GM04503 (cell line): ENCODE results near the gene RAB8B.

Source experiments
- DNase-seq: peaks from one replicate; pipeline ENCODE4 v3.0.0-alpha.2; 2012; ENCODE audit warnings: low read depth

The RAB8B gene

DNA sequence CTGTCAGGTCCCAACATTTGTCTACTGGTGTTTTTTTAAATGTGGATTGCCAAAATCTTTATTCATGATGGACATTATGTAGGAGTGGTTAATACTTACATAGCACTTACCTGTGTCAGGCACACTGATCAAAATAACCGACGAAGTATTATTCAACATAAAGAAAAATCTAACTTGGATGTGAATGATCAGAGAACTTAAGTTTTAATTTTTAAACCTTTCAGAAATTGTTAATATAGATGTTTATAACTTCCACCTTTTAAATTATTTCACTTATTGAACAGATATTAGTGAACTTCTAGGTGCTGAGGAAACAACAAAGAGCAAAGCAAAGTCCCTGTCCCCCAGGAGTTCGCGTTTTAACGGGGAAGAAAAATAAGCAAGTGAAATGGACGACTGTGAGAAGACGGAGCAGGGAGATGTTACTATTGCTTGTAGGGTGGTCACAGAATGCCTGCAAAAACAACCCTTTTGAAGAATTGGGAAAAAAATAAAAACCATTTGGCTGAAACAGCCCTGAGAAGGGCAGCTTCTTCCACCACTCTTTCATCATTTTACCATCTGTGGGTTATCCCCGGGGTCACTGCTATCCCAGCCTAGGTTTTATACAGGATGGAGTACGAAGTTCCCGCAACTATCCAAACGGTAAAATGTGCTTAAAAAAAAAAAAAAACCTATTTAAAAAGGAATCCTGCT, 87.1 kb downstream of the RAB8B start:
- DNase-seq = no peak

DNA sequence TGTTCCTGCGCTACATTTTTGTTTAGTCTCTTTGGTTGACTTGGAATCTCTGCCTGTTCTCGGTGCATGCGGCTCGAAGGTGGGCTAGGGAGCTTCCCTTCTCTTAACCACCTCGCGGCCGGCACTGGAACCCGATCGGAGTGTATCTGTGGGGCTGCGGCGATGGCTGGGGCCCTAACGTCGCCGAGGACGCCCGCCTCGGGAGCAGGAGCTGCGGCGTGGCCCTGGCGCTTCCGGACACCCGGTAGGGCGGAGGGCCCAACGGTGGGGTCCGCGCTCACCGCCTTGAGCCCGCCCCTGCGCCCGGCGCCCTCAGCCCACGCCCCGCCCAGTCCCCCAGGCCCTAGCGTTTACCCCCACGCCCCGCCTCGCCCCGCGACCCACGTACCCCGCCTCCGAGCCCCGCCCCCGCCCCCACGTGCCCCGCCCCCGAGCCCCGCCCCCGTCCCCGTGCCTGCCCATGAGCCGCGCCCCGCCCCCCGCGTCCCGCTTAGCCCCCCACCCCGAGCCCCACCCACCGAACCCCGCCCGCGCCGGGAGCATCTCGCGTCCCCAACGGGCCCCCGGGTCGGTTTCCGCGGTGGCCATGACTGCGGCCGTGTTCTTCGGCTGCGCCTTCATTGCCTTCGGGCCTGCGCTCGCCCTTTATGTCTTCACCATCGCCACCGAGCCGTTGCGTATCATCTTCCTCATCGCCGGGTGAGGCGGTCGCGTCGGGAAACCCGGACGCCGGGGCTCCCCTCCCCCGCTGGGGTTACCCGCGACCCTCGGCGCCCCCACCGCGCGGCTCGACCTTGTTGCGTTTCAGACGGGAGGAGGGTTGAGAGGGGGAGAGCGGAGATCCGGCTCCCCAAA, 87.9 kb downstream of the RAB8B start, which contains the start of gene APH1B:
APH1B (plus strand) TSS at position 568 of the 855 bp plus-strand sequence; CDS start at position 587, 19 bp downstream.
- DNase-seq = no peak

DNA sequence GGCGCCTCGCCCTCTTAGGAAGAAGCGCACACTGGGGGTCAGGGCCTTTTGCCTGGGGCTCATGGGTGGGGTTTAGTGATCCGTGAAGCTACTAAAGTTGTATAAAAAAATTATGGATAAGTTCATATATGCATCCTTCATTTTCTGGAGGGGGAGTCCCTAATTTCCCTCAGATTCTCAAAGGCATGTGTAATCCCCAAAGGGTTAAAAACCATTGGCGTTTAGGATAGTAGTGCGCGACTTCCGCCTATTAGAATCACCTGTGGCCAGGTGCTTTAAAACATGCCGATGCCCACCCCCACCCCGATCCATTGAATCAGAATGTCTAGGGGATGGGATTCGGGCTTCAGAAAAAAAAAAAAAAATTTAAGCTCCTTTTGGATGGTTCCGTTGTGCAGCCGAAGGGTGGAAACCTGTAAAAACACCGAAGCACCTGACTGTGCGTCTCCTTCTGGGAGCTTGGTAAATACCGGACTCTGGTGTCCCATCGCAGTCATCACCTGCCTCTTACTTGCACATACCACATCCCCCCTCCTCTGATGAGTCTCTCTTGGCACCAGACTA, 88.6 kb downstream of the RAB8B start:
- no peak for DNase-seq

DNA sequence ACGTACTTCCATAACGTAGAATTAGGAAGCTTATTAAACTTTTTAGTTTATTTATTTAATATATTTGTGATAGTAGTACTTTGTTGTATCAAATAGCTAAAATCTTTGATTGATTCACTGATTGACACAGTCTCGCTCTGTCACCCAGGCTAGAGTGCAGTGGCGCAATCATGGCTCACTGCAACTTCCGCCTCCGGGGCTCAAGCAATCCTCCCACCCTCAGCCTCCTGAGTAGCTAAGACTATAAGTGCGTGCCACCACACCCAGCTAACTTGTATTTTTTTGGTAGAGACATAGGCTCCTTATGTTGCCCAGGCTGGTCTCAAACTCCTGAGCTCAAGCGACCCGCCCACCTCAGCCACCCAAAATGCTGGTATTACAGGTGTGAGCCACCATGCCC, 93.7 kb downstream of the RAB8B start:
- DNase-seq = no peak

DNA sequence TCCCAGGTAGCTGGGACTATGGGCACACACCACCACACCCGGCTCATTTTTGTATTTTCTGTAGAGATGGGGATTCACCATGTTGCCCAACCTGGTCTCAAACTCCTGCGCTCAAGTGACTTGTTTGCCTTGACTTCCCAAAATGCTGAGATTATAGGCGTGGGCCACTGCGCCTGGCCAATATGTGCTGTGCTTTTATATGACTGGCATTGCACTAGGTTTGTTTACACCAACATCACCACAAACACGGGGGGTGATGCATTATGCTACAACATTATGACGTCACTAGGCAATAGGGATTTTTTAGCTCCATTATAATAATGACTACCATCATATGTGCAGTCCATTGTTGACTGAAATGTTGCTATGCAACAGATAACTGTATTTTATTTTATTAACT, 94.9 kb downstream of the RAB8B start:
- DNase-seq = no peak

DNA sequence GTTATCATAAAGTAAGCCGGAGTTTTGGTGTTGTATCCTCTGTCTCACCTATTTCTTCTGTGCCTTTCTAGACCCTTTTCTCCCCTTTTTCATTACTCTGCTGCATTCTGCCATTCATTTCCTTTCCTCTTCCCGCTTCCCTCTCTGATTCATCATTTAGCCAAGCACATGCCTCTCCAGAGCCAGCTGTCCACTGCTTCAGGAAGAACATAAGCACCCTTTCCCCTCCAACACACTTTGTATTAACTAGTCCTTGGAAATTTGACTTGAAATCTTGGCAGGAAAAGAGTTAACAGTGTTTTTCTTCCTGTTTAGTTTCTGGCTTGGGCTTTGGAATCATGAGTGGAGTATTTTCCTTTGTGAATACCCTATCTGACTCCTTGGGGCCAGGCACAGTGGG, 97.7 kb downstream of the RAB8B start:
- no peak for DNase-seq

DNA sequence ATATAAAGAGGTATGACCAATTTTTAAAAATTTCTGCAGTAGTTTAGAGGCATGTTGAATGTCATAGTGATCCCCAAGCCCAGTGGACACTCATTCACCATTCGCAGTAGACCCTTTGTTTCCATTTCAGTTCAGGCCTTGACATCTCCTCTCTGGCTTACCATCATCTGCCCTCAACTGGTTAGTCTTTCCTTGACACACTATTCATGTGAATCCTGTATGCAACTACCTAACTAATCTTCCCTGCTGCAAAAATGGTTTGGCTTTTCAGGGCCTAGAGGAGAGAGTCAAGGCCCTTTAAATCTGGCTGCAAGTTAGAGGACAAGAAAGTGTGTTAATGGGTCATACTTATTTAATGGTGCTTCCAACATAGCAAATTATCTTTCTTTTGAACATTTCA, 98.9 kb downstream of the RAB8B start:
- no peak for DNase-seq

DNA sequence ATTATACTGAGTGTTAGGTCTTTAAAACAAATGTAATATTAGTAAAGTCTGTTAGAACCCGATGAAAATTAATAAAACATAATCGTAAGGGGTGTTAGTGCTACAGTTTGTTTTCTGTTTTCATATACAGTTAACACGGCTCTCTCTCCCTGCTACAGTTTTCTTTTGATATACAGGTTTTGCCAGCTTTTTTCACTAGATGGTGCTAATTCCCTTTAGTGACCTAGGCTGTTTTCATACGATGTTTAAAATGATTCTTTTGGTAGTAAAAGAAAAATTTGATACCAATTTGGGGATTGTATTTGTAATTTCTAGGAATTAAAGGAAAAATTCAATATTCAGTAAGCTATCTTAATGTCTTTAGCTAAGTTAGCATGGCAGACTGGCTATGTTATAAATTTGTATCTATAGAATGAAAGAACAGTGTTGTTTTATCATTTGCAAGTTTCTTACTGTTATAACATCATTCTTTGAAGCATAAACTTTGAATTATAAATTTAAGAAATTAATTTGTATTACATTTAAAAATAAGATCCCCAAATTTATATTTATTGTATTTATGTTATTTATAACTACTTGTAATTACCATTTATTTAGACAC, 99.5 kb downstream of the RAB8B start:
- no peak for DNase-seq

DNA sequence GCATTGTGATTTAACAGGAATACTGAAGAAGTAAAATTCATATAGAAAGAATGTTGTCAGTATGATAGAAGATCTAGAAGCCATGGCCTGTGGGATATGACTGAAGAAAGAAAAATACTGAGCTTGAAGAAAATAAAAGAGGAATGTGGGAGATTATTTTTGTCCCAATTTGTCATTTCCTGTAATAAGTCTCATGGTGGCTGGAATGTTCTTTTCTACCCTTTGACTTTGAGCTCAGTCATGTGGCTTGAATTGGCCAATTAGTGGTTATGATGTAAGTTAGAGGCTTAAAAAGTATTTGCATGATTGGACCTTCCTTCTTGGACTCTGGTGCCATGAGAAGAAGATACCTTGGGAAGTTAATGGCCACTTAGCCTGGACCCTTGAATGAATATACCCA, 102.1 kb downstream of the RAB8B start:
- DNase-seq = peak; percentile 87

DNA sequence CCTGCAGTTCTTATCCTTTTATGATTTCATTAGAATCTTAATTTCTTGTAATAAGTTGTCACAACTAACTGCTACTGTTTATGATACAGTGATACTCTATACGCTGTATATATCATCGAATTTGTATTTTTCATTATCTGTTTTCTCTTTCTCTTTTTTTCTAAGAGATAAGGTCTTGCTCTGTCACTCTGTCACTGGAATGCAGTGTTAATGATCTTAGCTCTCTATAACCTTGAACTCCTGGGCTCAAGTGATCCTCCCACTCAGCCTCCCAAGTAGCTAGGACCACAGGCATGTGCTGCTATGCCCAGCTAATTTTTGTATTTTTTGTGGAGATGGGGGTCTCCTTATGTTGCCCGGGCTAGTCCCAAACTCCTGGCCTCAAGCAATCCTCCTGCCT, 102.8 kb downstream of the RAB8B start:
- no peak for DNase-seq

DNA sequence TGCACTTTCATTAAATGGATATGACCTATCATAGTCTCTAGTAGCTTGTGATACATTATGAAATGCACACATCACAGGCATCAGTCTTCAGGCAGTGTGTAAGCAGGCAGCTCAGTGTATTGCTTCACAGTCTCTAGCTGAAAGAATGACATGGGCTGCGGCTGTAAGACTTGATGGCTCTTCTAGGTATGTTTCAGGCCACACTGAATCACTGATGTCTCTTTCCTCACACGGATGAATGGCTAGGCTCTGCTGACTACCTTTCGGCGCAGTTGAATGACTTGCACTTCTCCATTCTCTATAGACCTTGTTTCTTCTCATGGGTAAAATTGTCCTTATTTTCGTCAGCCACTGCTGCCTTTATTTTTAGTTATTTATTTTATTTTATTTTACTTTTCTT, 103.4 kb downstream of the RAB8B start:
- DNase-seq = peak; percentile 41

DNA sequence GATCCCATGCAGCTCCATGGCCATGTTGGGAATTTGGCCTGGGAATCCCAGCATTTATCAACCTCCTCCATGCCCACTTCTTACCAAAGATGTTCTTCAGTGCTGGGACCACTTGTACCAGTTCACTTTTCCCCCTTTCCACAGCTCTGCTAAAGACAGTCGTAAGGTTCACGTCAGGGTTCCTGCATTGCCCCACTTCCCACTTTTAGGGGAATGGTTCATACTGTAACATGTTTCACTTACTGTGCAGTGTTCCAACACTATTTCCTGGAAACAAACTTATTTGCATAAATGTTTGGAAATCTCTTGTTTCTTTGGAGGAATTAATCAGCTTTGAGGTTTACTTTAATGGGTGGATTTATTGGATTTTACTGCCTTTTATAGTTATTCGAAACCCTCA, 105.0 kb downstream of the RAB8B start:
- no peak for DNase-seq

DNA sequence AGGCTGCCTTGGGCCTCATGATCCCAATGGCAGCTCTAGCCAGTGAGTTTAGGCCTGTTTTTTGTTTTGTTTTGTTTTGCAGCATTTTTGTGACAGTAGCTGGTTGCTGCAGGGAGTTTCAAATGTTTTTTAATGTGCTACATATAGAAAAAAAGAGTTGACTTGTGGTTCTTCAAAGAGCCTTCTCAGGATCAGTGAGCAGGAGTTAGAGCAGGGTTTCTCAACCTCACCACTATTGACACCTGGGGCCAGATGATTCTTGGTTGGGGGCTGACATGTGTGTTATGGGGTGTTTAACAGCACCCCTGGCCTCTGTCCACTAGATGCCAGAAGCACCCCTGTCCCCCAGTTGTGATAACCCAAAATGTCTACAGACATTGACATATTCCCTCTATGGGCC, 105.9 kb downstream of the RAB8B start:
- no peak for DNase-seq

DNA sequence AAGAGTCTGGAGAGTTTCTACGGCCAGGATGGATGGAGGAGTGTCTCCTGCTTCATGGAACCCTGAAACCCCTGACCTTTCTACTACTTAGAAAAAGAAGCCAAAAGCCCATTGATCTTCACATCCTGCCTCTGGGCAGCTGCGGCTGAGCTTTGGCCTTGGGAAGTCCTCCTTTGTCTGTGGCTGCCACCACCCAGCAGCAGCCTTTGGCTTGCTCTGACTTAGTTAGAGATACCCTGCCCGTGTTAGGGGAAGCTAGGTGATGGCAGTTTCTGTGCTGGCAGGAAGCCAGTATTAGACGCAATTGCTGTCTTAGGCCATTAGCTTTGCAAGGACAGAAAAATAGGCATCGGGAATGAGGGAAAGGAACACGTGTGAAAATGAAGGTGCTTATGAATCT, 106.8 kb downstream of the RAB8B start:
- DNase-seq = no peak

DNA sequence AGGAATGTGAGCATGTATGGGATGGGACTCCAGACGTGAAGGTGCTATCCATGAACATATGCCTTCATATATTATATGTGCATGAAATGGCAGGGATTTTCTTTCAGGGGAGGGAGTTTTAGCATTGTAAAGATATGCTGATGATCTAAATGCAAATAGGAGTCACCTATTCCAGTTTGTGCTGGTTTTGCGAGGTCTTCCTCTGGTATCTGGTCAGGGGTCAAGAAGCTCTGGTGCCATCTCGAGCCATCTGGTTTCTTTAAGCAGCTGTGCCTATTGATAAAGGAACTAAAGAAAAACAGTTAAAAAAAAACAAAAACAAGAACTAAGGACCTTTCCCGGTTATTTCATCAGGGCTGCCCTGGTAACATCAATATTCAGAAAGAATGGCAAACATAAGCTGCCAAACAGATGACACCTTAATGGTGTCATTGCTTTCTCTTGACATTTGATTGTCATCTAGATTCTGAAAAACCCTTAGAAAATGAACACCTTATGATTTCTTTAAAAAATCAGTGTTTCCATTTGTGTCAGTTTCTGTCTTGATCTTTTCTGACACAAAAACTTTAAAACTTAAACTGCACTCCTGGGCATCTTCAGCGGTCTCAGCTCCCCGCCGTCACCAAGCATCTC, 110.7 kb downstream of the RAB8B start:
- no peak for DNase-seq

DNA sequence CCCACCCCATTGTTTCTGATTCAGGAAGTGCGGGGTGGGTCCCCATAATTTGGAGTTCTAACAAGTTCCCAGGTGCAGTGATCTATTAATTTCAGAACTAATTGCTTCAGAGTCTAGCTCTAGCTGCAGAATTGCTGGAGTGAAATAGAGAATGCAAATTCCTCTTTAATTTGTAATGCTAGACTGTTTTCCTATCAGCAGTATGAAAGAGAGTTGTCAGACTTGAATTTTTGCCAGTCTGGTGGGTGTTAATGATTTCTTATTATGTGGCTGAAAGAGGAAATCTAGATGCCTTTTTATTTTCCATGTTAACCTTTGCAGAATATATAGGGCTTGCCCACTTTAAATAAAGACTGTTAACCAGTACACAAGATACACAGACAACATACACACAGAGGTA, 111.7 kb downstream of the RAB8B start:
- no peak for DNase-seq

DNA sequence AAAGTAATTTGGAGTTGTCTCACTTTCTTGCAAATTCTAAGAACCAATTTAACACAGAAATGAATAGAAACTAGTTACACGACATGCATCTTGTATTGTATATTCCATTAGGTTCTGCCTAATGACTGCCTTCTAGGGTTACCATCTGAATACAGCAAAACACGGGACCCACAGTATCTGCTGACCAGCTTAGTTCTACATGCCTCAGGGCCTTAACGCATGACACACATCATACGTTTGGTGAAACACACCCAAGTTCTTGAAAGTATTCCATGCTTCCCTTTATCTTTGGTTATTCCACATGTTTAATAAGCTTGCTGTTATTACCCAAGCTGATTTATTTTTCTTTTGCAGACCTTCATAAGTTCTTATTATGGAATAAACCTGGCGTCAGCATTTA, 115.9 kb downstream of the RAB8B start:
- no peak for DNase-seq

DNA sequence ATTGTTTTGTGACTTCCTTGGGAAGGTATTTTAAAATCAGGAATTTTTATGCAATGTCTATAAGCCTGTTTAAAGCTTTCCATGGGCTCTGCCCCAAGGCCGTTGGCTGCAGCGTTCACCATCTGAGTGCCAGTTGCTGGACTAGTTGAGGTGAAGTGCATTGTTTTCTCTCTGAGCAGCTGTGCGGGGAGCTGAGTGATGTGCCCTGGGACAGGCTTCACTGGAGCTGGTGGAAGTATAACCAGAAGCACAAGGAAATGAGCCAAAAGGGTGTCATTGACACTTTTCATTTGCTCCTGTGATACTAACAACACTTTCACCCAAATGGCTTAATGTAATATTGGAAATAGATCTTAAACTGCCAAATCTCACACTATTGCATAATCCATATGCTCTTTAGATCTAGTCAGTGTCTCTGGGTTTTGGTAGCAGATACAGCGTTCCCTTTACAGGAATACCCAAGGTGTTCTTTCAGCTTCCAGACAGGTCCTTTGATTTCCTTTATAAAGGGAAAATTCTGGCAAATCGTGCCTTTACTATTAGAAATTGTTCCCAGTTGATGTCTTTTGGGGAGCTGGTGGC, 117.2 kb downstream of the RAB8B start:
- DNase-seq = no peak

DNA sequence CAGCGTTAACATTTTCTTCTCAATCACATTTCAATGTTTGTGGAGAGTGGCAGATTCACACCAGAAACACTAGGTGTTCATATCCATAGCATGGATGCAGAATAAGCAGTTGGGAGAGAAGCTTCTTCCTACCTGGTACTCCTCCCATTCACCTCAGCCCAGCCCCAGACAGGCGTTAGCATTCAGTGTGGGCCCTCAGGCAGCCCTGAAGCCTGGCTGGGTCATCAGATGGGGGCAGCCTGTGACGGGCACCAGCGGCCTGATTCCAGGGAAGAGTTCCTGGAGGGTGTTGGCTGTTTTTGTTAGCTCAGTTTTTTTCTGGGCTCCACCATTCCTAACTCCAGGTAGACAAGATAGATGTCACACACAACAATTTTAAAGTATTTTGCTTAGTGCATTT, 119.1 kb downstream of the RAB8B start:
- DNase-seq = no peak

DNA sequence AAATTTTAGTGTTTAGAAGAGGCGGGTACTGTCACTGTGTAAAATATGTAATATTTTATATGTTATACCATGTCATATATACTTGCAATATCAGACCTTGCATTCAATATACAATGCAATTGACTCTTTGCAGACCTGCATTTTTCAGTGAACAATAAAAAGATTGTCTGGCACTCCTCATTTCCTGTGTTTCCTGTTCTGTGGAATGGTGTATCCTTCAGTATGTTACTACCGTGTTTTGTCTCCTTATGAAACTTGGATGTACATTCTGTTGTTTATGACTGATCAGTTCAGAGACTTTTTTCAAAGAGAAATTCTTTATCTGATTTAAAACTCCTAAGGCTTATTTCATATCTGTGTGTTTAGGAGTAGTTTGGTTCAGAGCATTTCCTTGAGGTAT, 119.5 kb downstream of the RAB8B start:
- no peak for DNase-seq

DNA sequence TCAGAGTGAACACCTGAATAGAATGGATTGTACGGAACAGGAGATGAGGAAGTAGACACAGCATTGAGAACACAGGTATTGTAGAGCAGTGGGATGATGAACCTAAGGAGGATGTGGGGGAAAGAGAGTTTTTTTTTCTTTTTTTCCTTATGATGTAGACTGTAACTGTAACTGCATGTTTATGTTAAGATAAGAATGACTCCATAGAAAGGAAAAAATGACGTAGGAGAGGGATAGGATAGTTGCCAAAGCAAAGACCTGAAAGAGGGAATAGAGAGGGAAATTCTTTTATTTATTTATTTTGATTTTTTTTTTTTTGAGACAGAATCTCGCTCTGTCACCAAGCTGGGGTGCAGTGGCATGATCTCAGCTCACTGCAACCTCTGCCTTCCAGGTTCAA, 121.2 kb downstream of the RAB8B start:
- no peak for DNase-seq

DNA sequence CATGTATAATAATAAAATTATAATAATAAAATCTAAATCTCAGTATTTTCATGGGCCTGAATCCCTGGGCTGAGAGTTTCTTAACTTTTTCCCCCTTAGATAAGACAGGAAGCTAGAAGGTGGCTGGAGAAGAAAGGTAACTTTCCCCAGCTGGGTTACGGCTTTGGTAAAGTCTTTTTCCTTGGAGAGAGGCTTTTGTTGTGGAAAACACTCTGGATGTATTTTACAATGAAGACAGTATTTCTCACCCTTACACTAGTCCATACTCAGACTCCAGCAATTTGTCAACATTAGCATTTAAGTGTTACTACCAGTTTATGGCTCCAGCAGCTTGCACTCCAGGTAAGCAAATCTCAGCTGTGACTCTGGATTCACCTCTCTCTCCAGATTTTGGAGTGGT, 122.9 kb downstream of the RAB8B start:
- no peak for DNase-seq
